ENCODE measurements around the gene CRYGD.
"Not testable (repeated sequence)": the region's sequence is repeated elsewhere in the genome, so short reads cannot be mapped to it uniquely, and the experiment has no call there.

DNA sequence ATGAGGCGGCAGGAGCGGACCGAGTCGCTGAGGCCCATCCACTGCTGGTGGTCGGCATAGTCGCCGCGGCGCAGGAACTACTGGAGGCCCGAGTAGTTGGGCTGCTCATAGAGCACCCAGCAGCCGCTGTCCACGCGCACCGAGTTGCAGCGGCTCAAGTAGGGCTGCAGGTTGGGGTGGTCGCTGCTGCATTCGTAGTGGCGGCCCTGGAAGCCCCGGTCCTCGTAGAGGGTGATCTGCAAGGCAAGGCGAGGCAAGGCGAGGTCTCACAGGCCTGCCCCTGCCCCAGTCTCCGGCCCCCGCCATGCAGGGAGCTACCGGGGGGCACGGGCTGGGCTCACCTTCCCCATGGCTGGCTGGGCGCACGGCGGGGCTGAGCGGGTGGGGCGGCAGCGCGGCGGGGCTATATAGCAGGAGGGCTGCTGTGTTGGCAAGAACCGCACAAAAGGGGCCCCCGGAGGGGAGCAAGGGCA, 12.0 kb downstream of the CRYGD start:
- TF ChIP-seq, protein P1, sequence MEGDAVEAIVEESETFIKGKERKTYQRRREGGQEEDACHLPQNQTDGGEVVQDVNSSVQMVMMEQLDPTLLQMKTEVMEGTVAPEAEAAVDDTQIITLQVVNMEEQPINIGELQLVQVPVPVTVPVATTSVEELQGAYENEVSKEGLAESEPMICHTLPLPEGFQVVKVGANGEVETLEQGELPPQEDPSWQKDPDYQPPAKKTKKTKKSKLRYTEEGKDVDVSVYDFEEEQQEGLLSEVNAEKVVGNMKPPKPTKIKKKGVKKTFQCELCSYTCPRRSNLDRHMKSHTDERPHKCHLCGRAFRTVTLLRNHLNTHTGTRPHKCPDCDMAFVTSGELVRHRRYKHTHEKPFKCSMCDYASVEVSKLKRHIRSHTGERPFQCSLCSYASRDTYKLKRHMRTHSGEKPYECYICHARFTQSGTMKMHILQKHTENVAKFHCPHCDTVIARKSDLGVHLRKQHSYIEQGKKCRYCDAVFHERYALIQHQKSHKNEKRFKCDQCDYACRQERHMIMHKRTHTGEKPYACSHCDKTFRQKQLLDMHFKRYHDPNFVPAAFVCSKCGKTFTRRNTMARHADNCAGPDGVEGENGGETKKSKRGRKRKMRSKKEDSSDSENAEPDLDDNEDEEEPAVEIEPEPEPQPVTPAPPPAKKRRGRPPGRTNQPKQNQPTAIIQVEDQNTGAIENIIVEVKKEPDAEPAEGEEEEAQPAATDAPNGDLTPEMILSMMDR (IDR thresholded peaks at IDR 0.05; ENCODE audit: low read length), result not testable (repeated sequence)
- TF ChIP-seq EZH2phosphoT487 (IDR thresholded peaks at IDR 0.05; ENCODE audit: low read length); EZH2 (optimal IDR thresholded peaks at IDR 0.05; ENCODE audit: low read depth, low read length): not testable (repeated sequence)
